Activated naive CD8-positive, alpha-beta T cell treated with anti-CD3 and anti-CD28 coated beads for 36 hours (primary cell): ENCODE measurements around the gene ABCA4. TPM values are rescaled to one million over a fixed set of nuclear protein-coding genes. Genes with fewer than 3 reads are reported as not detected.

Source experiments
- DNase-seq: peaks from one replicate; pipeline ENCODE4 v3.0.0; 2021
- H3K27ac Mint-ChIP-seq: one replicate; pipeline ENCODE4 v1.8.0; 2022; ENCODE audit warnings: mild to moderate bottlenecking, moderate library complexity, mixed read lengths
- H3K27me3 Mint-ChIP-seq: one replicate; pipeline ENCODE4 v1.8.0; 2022; ENCODE audit warnings: mild to moderate bottlenecking, mixed read lengths
- H3K36me3 Mint-ChIP-seq: one replicate; pipeline ENCODE4 v1.8.0; 2021; ENCODE audit warnings: mild to moderate bottlenecking, mixed read lengths
- H3K4me1 Mint-ChIP-seq: one replicate; pipeline ENCODE4 v1.8.0; 2021; ENCODE audit warnings: mixed read lengths
- H3K4me3 Mint-ChIP-seq: one replicate; pipeline ENCODE4 v1.8.0; 2022; ENCODE audit warnings: mild to moderate bottlenecking, moderate library complexity, mixed read lengths
- H3K9me3 Mint-ChIP-seq: one replicate; pipeline ENCODE4 v1.8.0; 2022; ENCODE audit warnings: mixed read lengths
- total RNA-seq, 2 experiments: library from RNA; stranded (reverse); gene quantifications; one replicate each; pipeline ENCODE4 v1.2.3, GENCODE V29; 2021

Gene ABCA4
- total RNA-seq, 2 experiments from 2014 or later, result not detected

DNA sequence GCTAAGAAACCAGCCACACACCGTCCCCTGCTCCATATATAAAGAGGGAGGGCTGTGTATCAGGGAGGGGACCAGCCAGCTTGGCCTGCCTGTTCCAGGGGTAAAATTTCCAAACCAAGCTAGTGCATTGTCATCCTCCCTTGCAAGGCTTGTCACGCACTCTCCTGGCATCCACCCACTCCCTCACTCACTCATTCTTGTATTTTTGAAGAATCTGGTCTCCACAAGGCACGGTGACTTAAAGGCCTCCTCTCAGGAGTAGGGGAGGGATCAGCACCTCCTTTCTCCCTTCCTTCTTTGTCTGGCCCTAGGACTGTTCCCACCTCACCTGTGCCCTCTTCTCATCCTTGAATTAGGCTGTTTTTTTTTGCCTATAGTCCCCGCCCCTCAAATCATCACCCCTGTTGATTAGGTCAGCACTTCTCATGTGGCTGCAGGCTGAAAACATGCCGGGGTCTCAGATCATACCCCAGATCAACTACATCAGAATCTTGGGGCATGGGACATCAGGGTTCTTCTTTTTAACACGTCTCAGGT lies 5.0 kb downstream of the ABCA4 start:
- Mint-ChIP-seq H3K27me3 (no peaks in the 10 kb centered on the region), H3K36me3 (no peaks in the 10 kb centered on the region), H3K4me1 (no peaks in the 10 kb centered on the region), H3K4me3 (no peak overlapping the region), H3K27ac (no peak overlapping the region), H3K9me3 (no peaks in the 10 kb centered on the region)
- DNase-seq, result no peak

- Mint-ChIP-seq H3K27me3 (no peaks in the 10 kb centered on the region), H3K36me3 (no peaks in the 10 kb centered on the region), H3K27ac (no peak overlapping the region), H3K4me1 (no peaks in the 10 kb centered on the region), H3K4me3 (no peak overlapping the region), H3K9me3 (no peaks in the 10 kb centered on the region)
- DNase-seq, result no peak
Measured at GRCh38 chr1:94115254-94115899, 5.6 kb downstream of the ABCA4 start.

GRCh38 chr1:94113589-94114226 lies 7.2 kb downstream of the ABCA4 start:
- Mint-ChIP-seq H3K36me3 (no peaks in the 10 kb centered on the region), H3K27ac (no peak overlapping the region), H3K27me3 (no peaks in the 10 kb centered on the region), H3K4me3 (no peak overlapping the region), H3K9me3 (no peaks in the 10 kb centered on the region), H3K4me1 (no peaks in the 10 kb centered on the region)
- DNase-seq, result no peak

GRCh38 chr1:94111879-94112278 lies 9.1 kb downstream of the ABCA4 start:
- Mint-ChIP-seq H3K4me3 (no peak overlapping the region), H3K4me1 (no peaks in the 10 kb centered on the region), H3K9me3 (no peaks in the 10 kb centered on the region), H3K27me3 (peaks cover 12% of the 10 kb centered on the region), H3K27ac (no peak overlapping the region), H3K36me3 (no peaks in the 10 kb centered on the region)
- DNase-seq, result no peak

GRCh38 chr1:94110946-94111740 lies 9.8 kb downstream of the ABCA4 start:
- peaks cover 17% of the 10 kb centered on the region for H3K27me3 Mint-ChIP-seq
- H3K36me3 Mint-ChIP-seq, result no peaks in the 10 kb centered on the region
- peaks cover 2% of the 10 kb centered on the region for H3K4me1 Mint-ChIP-seq
- no peak overlapping the region for H3K4me3 Mint-ChIP-seq
- H3K27ac Mint-ChIP-seq, result no peak overlapping the region
- H3K9me3 Mint-ChIP-seq, result no peaks in the 10 kb centered on the region
- no peak for DNase-seq

- no peak for DNase-seq
- Mint-ChIP-seq H3K4me1 (peaks cover 4% of the 10 kb centered on the region), H3K27me3 (peaks cover 17% of the 10 kb centered on the region), H3K36me3 (no peaks in the 10 kb centered on the region), H3K4me3 (no peak overlapping the region), H3K9me3 (no peaks in the 10 kb centered on the region), H3K27ac (no peak overlapping the region)
Measured at GRCh38 chr1:94110021-94110761, 10.8 kb downstream of the ABCA4 start.

DNA sequence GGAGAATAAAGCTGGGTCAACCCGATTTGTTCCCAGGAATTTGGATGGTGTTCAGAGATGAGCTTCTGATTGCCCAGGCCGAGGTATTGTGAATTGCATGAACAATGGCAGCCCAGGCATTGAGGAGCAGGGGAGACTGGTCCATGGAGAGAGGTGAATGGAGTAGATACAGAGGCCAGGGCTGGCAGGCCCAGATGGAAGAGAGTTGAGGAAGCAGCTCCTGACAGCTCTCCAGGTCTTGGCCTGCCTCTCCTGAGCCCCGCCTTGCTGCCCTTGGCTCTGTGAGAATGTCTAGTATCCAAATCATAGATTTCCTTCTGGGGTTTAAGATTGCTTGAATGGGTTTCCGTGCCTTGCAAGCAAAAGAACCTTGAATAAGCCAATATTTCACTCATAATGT lies 11.5 kb downstream of the ABCA4 start:
- H3K4me3 Mint-ChIP-seq, result no peak overlapping the region
- DNase-seq, result no peak
- peaks cover 4% of the 10 kb centered on the region for H3K4me1 Mint-ChIP-seq
- H3K27me3 Mint-ChIP-seq, result peaks cover 22% of the 10 kb centered on the region
- no peak overlapping the region for H3K27ac Mint-ChIP-seq
- H3K36me3 Mint-ChIP-seq, result no peaks in the 10 kb centered on the region
- no peaks in the 10 kb centered on the region for H3K9me3 Mint-ChIP-seq

DNA sequence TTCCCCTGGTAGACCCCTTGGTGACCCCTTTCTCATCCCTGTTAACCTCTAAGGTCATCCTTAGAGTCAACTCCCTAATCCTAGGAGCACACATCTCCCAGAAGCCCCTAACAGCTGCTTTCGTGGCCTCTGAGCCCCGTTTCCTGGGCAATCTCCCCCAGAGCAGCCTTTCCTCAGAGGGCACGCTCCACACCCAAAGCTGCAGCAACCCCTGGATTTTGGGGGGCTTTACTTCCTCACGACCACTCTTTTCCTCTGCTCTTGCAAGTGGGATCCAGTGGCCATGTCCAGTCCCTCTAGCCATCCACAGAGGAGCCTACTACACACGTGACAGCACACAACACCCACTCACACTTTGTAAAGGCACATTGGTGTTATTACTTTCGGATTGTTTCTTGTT lies 13.8 kb downstream of the ABCA4 start:
- Mint-ChIP-seq H3K27me3 (peaks cover 34% of the 10 kb centered on the region), H3K4me3 (no peak overlapping the region), H3K36me3 (no peaks in the 10 kb centered on the region), H3K4me1 (peaks cover 4% of the 10 kb centered on the region), H3K9me3 (no peaks in the 10 kb centered on the region), H3K27ac (no peak overlapping the region)
- no peak for DNase-seq

DNA sequence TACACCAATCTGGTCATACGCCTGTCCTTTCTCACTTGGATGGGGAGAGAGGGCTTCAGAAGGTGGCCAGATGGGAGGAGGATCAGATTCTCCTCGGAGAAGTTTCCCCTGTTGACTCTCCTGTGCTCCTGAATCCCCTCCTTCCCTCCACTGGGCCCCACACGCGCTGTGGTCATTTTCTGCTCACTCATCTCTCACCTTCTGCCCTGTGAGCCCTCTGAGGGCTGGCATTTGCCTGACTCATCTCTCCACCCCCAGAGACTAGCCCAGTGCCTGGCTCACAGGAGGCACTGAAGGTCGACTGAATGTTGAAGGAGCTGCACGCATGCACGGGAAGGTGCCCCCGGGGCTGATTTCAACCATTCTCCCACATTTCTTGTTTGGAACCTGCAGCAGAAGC lies 14.2 kb downstream of the ABCA4 start:
- H3K27ac Mint-ChIP-seq, result no peak overlapping the region
- peaks cover 4% of the 10 kb centered on the region for H3K4me1 Mint-ChIP-seq
- peaks cover 34% of the 10 kb centered on the region for H3K27me3 Mint-ChIP-seq
- no peaks in the 10 kb centered on the region for H3K9me3 Mint-ChIP-seq
- no peak overlapping the region for H3K4me3 Mint-ChIP-seq
- DNase-seq, result no peak
- no peaks in the 10 kb centered on the region for H3K36me3 Mint-ChIP-seq

DNA sequence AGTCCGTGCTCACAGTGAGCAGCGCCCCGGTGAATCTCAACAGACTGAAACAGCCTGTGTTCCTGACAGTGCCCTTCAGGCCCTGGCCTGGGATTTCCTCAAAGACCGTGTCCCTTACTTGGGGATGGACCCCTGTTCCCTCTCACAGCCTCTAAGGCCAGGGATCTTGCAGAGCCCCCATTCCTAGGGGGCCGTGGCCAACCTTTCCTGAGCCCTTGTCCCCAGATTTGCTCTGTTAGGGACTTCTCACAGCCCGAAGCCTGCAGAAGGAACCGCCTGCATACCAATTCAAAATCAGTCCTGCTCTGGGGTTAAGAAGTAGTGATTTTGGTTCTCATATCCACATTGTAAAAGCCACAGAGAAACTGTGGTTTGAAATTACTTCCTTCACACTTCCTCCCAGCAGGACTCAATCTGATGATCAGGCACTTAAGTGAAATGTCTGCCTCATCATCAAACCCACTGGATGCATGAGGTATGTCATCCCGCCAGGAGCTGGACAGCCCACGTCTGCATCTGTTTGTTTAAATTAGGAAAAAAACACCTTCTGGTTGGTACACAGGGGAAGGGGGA lies 14.9 kb downstream of the ABCA4 start:
- Mint-ChIP-seq H3K4me3 (no peak overlapping the region), H3K36me3 (no peaks in the 10 kb centered on the region), H3K9me3 (no peaks in the 10 kb centered on the region), H3K27ac (no peak overlapping the region), H3K4me1 (peaks cover 4% of the 10 kb centered on the region), H3K27me3 (peaks cover 34% of the 10 kb centered on the region)
- no peak for DNase-seq

DNA sequence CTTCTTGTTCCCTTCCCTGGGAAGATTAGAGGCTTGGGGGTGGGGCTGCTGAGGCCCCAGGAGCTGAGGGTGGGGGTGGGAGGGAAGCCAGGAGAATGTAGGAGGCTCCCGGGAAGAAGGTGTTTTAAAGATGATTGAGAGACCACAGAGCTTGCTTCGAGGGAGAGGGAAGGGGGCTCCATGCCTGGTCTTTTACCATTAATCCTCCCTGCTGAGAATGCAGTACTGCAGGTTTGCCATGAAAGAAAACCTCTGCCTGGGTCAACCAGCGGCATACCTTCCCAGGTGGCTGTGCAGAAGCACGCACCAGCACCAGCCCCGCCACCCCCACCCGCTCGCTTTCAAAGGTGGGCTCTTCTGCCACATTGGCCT lies 15.4 kb downstream of the ABCA4 start:
- H3K36me3 Mint-ChIP-seq, result no peaks in the 10 kb centered on the region
- H3K4me1 Mint-ChIP-seq, result peaks cover 4% of the 10 kb centered on the region
- no peaks in the 10 kb centered on the region for H3K9me3 Mint-ChIP-seq
- no peak overlapping the region for H3K27ac Mint-ChIP-seq
- H3K27me3 Mint-ChIP-seq, result peaks cover 34% of the 10 kb centered on the region
- no peak overlapping the region for H3K4me3 Mint-ChIP-seq
- DNase-seq, result no peak

- peaks cover 34% of the 10 kb centered on the region for H3K27me3 Mint-ChIP-seq
- H3K36me3 Mint-ChIP-seq, result no peaks in the 10 kb centered on the region
- H3K9me3 Mint-ChIP-seq, result no peaks in the 10 kb centered on the region
- DNase-seq, result no peak
- peaks cover 4% of the 10 kb centered on the region for H3K4me1 Mint-ChIP-seq
- H3K27ac Mint-ChIP-seq, result no peak overlapping the region
- no peak overlapping the region for H3K4me3 Mint-ChIP-seq
Measured at GRCh38 chr1:94104776-94105580, 16.0 kb downstream of the ABCA4 start.

- Mint-ChIP-seq H3K27me3 (peaks cover 34% of the 10 kb centered on the region), H3K4me1 (peaks cover 4% of the 10 kb centered on the region), H3K4me3 (no peak overlapping the region), H3K36me3 (no peaks in the 10 kb centered on the region), H3K9me3 (no peaks in the 10 kb centered on the region), H3K27ac (no peak overlapping the region)
- DNase-seq, result no peak
Measured at GRCh38 chr1:94104127-94104684, 16.7 kb downstream of the ABCA4 start.

DNA sequence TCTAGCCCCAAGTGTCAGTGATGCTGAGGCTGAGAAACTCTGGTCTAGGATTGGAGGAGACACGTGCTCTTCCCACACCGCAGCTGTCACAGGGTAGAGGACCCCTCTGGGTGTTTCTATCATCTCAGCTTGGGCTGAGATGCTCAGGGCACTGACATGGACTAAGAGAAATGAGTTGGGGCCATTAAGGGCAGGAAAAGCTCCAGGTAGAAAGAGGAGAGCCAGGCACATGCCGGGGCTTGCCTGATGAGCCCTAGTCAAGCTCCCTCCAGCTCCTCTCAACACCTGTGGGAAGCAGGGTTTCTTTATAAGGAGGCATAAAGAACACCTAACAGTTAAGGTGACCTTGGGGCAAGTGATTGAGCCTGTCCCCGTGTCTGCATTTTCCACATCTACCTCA lies 17.3 kb downstream of the ABCA4 start:
- Mint-ChIP-seq H3K36me3 (no peaks in the 10 kb centered on the region), H3K27ac (no peak overlapping the region), H3K27me3 (peaks cover 34% of the 10 kb centered on the region), H3K4me1 (peaks cover 4% of the 10 kb centered on the region), H3K9me3 (no peaks in the 10 kb centered on the region), H3K4me3 (no peak overlapping the region)
- no peak for DNase-seq
